MCF 10A (cell line): ENCODE results near the gene HLCS. TPM values are rescaled to one million over a fixed set of nuclear protein-coding genes. Genes with fewer than 3 reads are reported as not detected.

ENCODE experiments used
- BruUV-seq: library from RNA; stranded (reverse); fragments of 400-500 nt; replicated peaks from 2 replicates; lab custom pipeline; 2021; lab: Mats Ljungman, UMichigan
- CTCF ChIA-PET: fragments of 300-600 bp; sonication (Branson Sonifier 250); formaldehyde crosslinking; extraction: SDS; loops from one replicate; lab custom pipeline; 2021; ENCODE audit warnings: antibody characterized with exemption, inconsistent platforms; lab: Yijun Ruan, JAX
- POLR2A ChIA-PET: fragments of 300-600, 350-650 bp; sonication (Branson Sonifier 250); formaldehyde crosslinking; extraction: SDS; loops from one replicate; lab custom pipeline; 2020; ENCODE audit warnings: antibody characterized with exemption, inconsistent platforms; lab: Yijun Ruan, JAX
- DNase-seq: peaks from one replicate; pipeline ENCODE4 v3.0.0-alpha.2; 2018; ENCODE audit not compliant: unreplicated experiment
- H3K27ac Mint-ChIP-seq: one replicate; pipeline ENCODE4 v1.8.0; 2022; ENCODE audit warnings: mild to moderate bottlenecking, low read depth, mixed read lengths; ENCODE audit not compliant: unreplicated experiment
- H3K27me3 Mint-ChIP-seq: one replicate; pipeline ENCODE4 v1.8.0; 2022; ENCODE audit warnings: mixed read lengths; ENCODE audit not compliant: insufficient read depth, unreplicated experiment
- H3K36me3 Mint-ChIP-seq: one replicate; pipeline ENCODE4 v1.8.0; 2022; ENCODE audit warnings: mild to moderate bottlenecking, moderate library complexity, mixed read lengths; ENCODE audit not compliant: insufficient read depth, unreplicated experiment
- H3K4me1 Mint-ChIP-seq: one replicate; pipeline ENCODE4 v1.8.0; 2022; ENCODE audit warnings: mixed read lengths; ENCODE audit not compliant: insufficient read depth, unreplicated experiment
- H3K4me3 Mint-ChIP-seq: one replicate; pipeline ENCODE4 v1.8.0; 2022; ENCODE audit warnings: mild to moderate bottlenecking, moderate library complexity, mixed read lengths; ENCODE audit not compliant: unreplicated experiment
- H3K9me3 Mint-ChIP-seq: one replicate; pipeline ENCODE4 v1.8.0; 2022; ENCODE audit warnings: mixed read lengths; ENCODE audit not compliant: unreplicated experiment
- intact Hi-C: fragments of 100-400 bp; cut with micrococcal nuclease; formaldehyde crosslinking; loops from 2 replicates; pipeline ENCODE4 v1.14.1; 2022
- total RNA-seq: library from RNA; stranded (reverse); gene quantifications from 2 replicates; pipeline ENCODE4 v1.2.3, GENCODE V29; 2022
- TF ChIP-seq, protein P1 (sequence below): fragments of 200-600 bp; IDR thresholded peaks from one replicate; pipeline ENCODE4 v1.8.0; 2022; ENCODE audit warnings: antibody characterized with exemption, mild to moderate bottlenecking; ENCODE audit not compliant: unreplicated experiment

The HLCS gene
- total RNA-seq, 1 experiment from 2014 or later = 46.1 TPM

DNA sequence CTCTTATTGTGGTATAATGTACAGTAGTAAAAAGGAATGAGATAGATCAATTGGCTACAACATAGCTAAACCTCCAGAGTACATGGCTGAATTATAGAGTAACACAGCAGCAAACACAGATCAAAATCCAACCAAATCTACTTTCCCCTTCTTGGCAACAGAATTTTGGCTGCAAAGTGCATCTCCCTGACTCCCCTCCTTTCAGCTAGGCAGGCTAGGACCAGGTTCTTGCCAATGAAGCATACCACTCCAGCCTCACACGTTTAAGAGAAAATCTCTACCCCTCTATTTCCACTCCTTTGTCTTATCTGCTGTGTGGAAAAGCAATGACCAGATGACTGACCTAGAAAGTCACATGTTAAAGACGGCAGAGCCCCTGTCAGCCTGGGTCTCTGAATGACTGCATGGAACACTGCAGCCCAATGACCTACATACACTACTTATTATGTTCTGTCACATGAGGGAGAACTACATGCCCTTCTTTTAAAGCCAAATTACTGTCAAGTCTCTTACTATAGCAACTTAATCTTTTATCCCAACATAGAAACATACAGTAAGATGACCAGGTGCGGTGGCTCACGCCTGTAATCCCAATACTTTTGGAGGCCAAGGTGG lies 99.1 kb downstream of the HLCS start:
- POLR2A ChIA-PET = interaction anchor here (0.7 kb wide), 1 partner anchor 45 kb away, joined by 3 read pairs; no protein-coding TSS in a partner anchor
- TF ChIP-seq, protein P1, sequence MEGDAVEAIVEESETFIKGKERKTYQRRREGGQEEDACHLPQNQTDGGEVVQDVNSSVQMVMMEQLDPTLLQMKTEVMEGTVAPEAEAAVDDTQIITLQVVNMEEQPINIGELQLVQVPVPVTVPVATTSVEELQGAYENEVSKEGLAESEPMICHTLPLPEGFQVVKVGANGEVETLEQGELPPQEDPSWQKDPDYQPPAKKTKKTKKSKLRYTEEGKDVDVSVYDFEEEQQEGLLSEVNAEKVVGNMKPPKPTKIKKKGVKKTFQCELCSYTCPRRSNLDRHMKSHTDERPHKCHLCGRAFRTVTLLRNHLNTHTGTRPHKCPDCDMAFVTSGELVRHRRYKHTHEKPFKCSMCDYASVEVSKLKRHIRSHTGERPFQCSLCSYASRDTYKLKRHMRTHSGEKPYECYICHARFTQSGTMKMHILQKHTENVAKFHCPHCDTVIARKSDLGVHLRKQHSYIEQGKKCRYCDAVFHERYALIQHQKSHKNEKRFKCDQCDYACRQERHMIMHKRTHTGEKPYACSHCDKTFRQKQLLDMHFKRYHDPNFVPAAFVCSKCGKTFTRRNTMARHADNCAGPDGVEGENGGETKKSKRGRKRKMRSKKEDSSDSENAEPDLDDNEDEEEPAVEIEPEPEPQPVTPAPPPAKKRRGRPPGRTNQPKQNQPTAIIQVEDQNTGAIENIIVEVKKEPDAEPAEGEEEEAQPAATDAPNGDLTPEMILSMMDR = no peak
- CTCF ChIA-PET = interaction anchor here (0.7 kb wide), 2 partner anchors 22 to 50 kb away, joined by 3 to 4 read pairs; no protein-coding TSS in a partner anchor
- no peaks in the 10 kb centered on the region for H3K9me3 Mint-ChIP-seq
- BruUV-seq = no TSS peak
- no peaks in the 10 kb centered on the region for H3K4me1 Mint-ChIP-seq
- peaks cover 6% of the 10 kb centered on the region for H3K36me3 Mint-ChIP-seq
- no peak overlapping the region for H3K4me3 Mint-ChIP-seq
- intact Hi-C loops = no loop called here
- H3K27me3 Mint-ChIP-seq = no peaks in the 10 kb centered on the region
- no peak for DNase-seq
- no peak overlapping the region for H3K27ac Mint-ChIP-seq

DNA sequence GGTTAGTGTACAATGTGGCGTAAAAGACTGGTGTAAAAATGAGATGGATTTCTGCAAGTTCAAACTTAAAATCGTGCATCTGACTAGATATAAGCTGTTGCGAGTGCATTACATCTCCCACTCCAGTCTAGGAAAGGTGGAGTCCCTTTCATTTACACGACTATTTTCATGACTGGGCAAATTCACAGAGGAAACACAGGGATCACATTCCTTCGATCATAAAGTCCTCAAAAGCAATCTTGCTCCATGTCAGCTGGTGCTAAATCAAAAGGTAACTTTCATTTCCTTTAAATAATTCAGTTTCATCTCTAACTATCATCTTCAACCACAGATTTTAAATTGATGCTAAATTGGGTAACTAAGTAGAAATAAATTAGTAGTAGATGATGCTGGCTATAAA lies 100.0 kb downstream of the HLCS start:
- TF ChIP-seq, protein P1 = no peak
- H3K36me3 Mint-ChIP-seq = peaks cover 6% of the 10 kb centered on the region
- no peaks in the 10 kb centered on the region for H3K27me3 Mint-ChIP-seq
- no TSS peak for BruUV-seq
- ChIA-PET POLR2A (interaction anchor here (0.7 kb wide), 1 partner anchor 44 kb away, joined by 3 read pairs; no protein-coding TSS in a partner anchor), CTCF (interaction anchor here (0.7 to 1.0 kb wide), 2 partner anchors 10 to 16 kb away, joined by 3 to 4 read pairs; no protein-coding TSS in a partner anchor)
- DNase-seq = no peak
- H3K4me3 Mint-ChIP-seq = no peak overlapping the region
- intact Hi-C loops = no loop called here
- no peak overlapping the region for H3K27ac Mint-ChIP-seq
- H3K4me1 Mint-ChIP-seq = peaks cover 7% of the 10 kb centered on the region
- no peaks in the 10 kb centered on the region for H3K9me3 Mint-ChIP-seq

DNA sequence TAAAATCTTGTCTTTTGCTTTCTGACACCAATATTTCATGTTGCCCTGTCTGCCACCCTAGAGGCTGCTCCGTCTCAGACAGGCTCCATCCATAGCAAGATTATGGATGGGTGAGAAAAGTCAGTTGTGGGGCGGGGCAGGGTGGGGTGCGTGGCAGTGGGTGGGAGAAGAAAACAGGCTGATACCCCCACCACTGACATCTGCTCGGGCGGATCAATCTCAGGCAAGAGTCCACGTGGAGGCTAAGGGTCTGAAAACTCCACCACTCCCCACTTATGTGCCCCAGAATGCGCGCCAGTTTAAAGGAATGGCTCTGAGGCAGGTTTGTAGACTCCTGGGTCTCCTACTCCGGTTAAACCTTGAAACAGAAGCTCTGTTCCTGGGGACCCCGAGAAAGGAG lies 101.5 kb downstream of the HLCS start:
- no TSS peak for BruUV-seq
- no peaks in the 10 kb centered on the region for H3K27me3 Mint-ChIP-seq
- peaks cover 6% of the 10 kb centered on the region for H3K36me3 Mint-ChIP-seq
- TF ChIP-seq, protein P1 = no peak
- ChIA-PET POLR2A (interaction anchor here (0.8 kb wide), 1 partner anchor 9 kb away, joined by 6 read pairs; no protein-coding TSS in a partner anchor), CTCF (interaction anchor here (0.6 to 1.2 kb wide), 3 partner anchors 11 to 1259 kb away, joined by 3 read pairs; no protein-coding TSS in a partner anchor)
- H3K9me3 Mint-ChIP-seq = no peaks in the 10 kb centered on the region
- peaks cover 18% of the 10 kb centered on the region for H3K4me1 Mint-ChIP-seq
- no peak overlapping the region for H3K27ac Mint-ChIP-seq
- no peak overlapping the region for H3K4me3 Mint-ChIP-seq
- no peak for DNase-seq
- intact Hi-C loops = no loop called here

DNA sequence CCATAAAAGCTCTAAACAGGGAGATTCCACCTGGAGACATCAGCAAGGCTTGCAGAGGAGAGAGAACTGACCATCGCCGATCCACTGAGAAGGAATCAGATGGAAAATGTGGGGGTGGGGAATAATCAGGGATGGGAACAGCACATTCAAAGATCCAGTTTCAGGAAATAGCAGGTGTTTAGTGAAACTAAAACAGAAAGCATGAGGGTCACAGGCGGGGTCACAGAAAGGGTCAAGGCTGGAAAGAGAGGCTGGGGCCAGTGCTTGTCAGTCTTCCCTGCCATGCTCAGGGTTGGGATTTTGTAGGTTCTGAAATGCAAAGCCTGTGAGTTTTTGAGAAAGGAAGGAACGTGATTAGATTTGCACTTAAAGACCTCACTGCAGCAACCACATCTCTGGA lies 103.2 kb downstream of the HLCS start:
- ChIA-PET POLR2A (no interaction called here), CTCF (no interaction called here)
- H3K9me3 Mint-ChIP-seq = no peaks in the 10 kb centered on the region
- H3K4me1 Mint-ChIP-seq = peaks cover 26% of the 10 kb centered on the region
- H3K27me3 Mint-ChIP-seq = no peaks in the 10 kb centered on the region
- no peak for DNase-seq
- TF ChIP-seq, protein P1 = no peak
- H3K4me3 Mint-ChIP-seq = no peak overlapping the region
- BruUV-seq = no TSS peak
- intact Hi-C loops = no loop called here
- H3K36me3 Mint-ChIP-seq = peaks cover 10% of the 10 kb centered on the region
- H3K27ac Mint-ChIP-seq = no peak overlapping the region
